ENCODE measurements around the gene RNF141.

The RNF141 gene

GRCh38 chr11:10566257-10566957 is 25.4 kb upstream of the RNF141 start:
- no peak overlapping the region for H3K4me3 ChIP-seq (ENCODE audit: low read depth, low read length)
- POLR2A ChIA-PET = no interaction called here
- no peaks in the 10 kb centered on the region for H3K9me3 ChIP-seq (ENCODE audit: control insufficient read depth, insufficient read depth, low read depth, low read length)
- CTCF ChIA-PET = interaction anchor here (0.6 to 1.3 kb wide), 3 partner anchors 11 to 58 kb away, joined by 3 read pairs; no protein-coding TSS in a partner anchor
- TF ChIP-seq ZBTB7A (tag by site-specific recombination; IDR thresholded peaks at IDR 0.05; ENCODE audit: low read depth) = no peak
- no peak for TF ChIP-seq BCL11B (tag by site-specific recombination; IDR thresholded peaks at IDR 0.05; ENCODE audit: low read depth)
- TF ChIP-seq ZNF248 (tag by site-specific recombination; IDR thresholded peaks at IDR 0.05) = no peak
- H3K36me3 ChIP-seq (ENCODE audit: control insufficient read depth in 2 of 2, insufficient read depth in 1 of 2, low read length in 2 of 2) = no peaks in the 10 kb centered on the region
- no peaks in the 10 kb centered on the region for H3K4me1 ChIP-seq (ENCODE audit: control insufficient read depth, insufficient read depth, low read length)
- no peak overlapping the region for H3K27ac ChIP-seq (ENCODE audit: extremely low read depth, low read depth, low read length)

GRCh38 chr11:10565493-10565892 is 24.5 kb upstream of the RNF141 start:
- Histone ChIP-seq H3K36me3 (ENCODE audit: control insufficient read depth in 2 of 2, insufficient read depth in 1 of 2, low read length in 2 of 2) (no peaks in the 10 kb centered on the region), H3K27ac (ENCODE audit: extremely low read depth, low read depth, low read length) (no peak overlapping the region), H3K4me3 (ENCODE audit: low read depth, low read length) (no peak overlapping the region), H3K4me1 (ENCODE audit: control insufficient read depth, insufficient read depth, low read length) (no peaks in the 10 kb centered on the region), H3K9me3 (ENCODE audit: control insufficient read depth, insufficient read depth, low read depth, low read length) (no peaks in the 10 kb centered on the region)
- TF ChIP-seq ZNF791 (tag by site-specific recombination; IDR thresholded peaks at IDR 0.05) (no peak), ZNF571 (tag by site-specific recombination; IDR thresholded peaks at IDR 0.05) (no peak), ZNF341 (tag by site-specific recombination; IDR thresholded peaks at IDR 0.05; ENCODE audit: low read depth) (no peak), ZFP37 (tag by site-specific recombination; IDR thresholded peaks at IDR 0.05) (no peak), TCF7L2 (IDR thresholded peaks at IDR 0.05; ENCODE audit: borderline replicate concordance, low read depth, low read length) (no peak), ZNF426 (tag by site-specific recombination; IDR thresholded peaks at IDR 0.05) (no peak), ZNF354C (tag by site-specific recombination; IDR thresholded peaks at IDR 0.05; ENCODE audit: borderline replicate concordance, low read depth) (no peak), ZNF223 (tag by site-specific recombination; IDR thresholded peaks at IDR 0.05) (no peak), ZBTB11 (tag by site-specific recombination; conservative IDR thresholded peaks at IDR 0.05; ENCODE audit: low read depth) (no peak), ZNF600 (tag by site-specific recombination; IDR thresholded peaks at IDR 0.05) (no peak), SCRT1 (tag by site-specific recombination; IDR thresholded peaks at IDR 0.05; ENCODE audit: borderline replicate concordance) (no peak), ZNF114 (tag by site-specific recombination; IDR thresholded peaks at IDR 0.05) (no peak), ZNF585B (tag by site-specific recombination; IDR thresholded peaks at IDR 0.05) (no peak), KLF16 (tag by site-specific recombination; IDR thresholded peaks at IDR 0.05) (no peak)
- POLR2A ChIA-PET = no interaction called here
- CTCF ChIA-PET = no interaction called here

GRCh38 chr11:10564696-10565318 is 23.8 kb upstream of the RNF141 start:
- POLR2A ChIA-PET = no interaction called here
- Histone ChIP-seq H3K4me3 (ENCODE audit: low read depth, low read length) (no peak overlapping the region), H3K36me3 (ENCODE audit: control insufficient read depth in 2 of 2, insufficient read depth in 1 of 2, low read length in 2 of 2) (no peaks in the 10 kb centered on the region), H3K9me3 (ENCODE audit: control insufficient read depth, insufficient read depth, low read depth, low read length) (no peaks in the 10 kb centered on the region), H3K4me1 (ENCODE audit: control insufficient read depth, insufficient read depth, low read length) (no peaks in the 10 kb centered on the region), H3K27ac (ENCODE audit: extremely low read depth, low read depth, low read length) (no peak overlapping the region)
- CTCF ChIA-PET = interaction anchor here (0.7 to 1.1 kb wide), 2 partner anchors 23 to 55 kb away, joined by 3 to 4 read pairs; no protein-coding TSS in a partner anchor
- TF ChIP-seq ZNF449 (tag by site-specific recombination; IDR thresholded peaks at IDR 0.05) (no peak), ZSCAN30 (tag by site-specific recombination; IDR thresholded peaks at IDR 0.05) (no peak), HOXD13 (CRISPR knock-in tag; IDR thresholded peaks at IDR 0.05; ENCODE audit: borderline replicate concordance) (no peak), ZNF26 (tag by site-specific recombination; IDR thresholded peaks at IDR 0.05) (no peak), ZNF48 (tag by site-specific recombination; IDR thresholded peaks at IDR 0.05) (no peak), ZNF513 (tag by site-specific recombination; IDR thresholded peaks at IDR 0.05) (no peak), ZNF561 (tag by site-specific recombination; IDR thresholded peaks at IDR 0.05; ENCODE audit: borderline replicate concordance) (no peak)
